HG03139 (cell line): ENCODE results near the gene NCF2.
"Not testable (repeated sequence)": the region's sequence is repeated elsewhere in the genome, so short reads cannot be mapped to it uniquely, and the experiment has no call there.

Experiments used
- ATAC-seq: cut with Tn5 transposase; IDR thresholded peaks from one replicate; pipeline ENCODE4 v1.9.1; 2021; ENCODE audit not compliant: unreplicated experiment

The NCF2 gene, protein sequence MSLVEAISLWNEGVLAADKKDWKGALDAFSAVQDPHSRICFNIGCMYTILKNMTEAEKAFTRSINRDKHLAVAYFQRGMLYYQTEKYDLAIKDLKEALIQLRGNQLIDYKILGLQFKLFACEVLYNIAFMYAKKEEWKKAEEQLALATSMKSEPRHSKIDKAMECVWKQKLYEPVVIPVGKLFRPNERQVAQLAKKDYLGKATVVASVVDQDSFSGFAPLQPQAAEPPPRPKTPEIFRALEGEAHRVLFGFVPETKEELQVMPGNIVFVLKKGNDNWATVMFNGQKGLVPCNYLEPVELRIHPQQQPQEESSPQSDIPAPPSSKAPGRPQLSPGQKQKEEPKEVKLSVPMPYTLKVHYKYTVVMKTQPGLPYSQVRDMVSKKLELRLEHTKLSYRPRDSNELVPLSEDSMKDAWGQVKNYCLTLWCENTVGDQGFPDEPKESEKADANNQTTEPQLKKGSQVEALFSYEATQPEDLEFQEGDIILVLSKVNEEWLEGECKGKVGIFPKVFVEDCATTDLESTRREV

DNA sequence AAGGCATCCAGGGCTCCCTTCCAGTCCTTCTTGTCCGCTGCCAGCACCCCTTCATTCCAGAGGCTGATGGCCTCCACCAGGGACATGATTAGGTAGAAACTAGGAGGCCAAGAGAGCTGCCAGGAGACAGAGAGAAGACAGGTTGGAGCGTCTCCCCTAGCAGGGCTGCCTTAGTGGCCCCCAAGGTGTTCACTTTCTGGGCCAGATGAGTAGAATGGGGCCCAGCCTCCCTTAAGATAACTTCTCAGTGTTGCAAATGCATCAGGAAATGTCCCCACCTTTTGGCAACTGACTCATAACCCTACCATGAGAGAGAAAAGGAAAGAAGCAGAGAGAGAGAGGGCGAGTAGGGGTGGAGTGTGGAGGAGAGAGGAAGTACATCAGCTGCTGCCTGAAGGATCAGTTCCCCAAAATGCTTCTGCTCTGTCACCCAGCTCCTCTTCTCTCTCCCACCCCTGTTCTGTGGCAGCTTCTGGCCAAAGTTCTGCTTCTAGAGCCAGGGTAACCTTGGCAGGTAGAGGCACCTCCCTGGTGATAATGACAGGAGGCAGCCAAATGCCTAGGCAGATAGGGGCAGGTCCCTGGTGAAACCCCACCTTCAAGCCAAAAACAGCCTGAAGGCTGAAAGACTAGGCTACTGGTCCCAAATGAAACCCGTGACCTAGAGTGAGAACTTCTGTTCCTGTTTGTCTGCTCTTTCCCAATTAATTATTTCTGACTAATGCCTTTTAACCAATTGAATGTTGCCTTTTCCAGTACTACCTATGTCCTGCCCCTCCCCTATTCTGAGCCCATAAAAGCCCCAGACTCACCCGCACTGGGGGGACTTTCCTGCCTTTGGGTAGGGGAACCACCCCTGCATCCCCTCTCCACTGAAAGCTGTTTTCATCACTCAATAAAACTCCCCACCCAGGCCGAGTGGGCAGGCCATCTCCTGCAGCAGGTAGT, at the start of gene NCF2:
Gene NCF2, minus strand, starts transcription at position 216 of the 948 bp plus-strand sequence. Its CDS starts 130 bp downstream, at position 86.
- peak; percentile 85 for ATAC-seq

DNA sequence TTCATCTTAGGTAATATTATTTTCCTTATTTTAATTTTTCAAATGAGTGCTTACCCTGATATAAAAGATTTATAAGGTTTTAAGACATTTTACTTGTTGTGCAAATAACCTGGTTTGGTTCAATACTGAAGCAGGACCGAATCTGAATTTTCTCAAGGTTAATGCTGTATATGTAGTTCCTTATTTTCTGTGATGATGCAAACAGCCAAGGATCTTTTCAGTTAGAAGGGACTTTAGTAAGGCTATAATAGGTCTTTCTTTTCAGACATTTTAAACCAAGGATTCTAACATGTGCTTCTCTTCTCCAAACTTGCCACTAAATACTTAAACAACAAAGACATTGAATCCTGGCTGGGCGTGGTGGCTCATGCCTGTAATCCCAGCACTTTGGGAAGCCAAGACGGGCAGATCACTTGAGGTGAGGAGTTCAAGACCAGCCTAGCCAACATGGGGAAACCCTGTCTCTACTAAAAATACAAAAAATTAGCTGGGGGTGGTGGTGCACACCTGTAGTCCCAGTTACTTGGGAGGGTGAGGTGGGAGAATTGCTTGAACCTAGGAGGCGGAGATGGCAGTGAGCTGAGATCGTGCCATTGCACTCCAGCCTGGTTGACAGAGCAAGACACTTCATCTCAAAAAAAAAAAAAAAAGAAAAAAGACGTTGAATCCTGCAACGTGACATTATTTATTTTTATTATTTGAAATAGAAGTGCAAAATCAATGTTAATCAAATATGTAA, 48.6 kb upstream of the NCF2 start:
- no peak for ATAC-seq

DNA sequence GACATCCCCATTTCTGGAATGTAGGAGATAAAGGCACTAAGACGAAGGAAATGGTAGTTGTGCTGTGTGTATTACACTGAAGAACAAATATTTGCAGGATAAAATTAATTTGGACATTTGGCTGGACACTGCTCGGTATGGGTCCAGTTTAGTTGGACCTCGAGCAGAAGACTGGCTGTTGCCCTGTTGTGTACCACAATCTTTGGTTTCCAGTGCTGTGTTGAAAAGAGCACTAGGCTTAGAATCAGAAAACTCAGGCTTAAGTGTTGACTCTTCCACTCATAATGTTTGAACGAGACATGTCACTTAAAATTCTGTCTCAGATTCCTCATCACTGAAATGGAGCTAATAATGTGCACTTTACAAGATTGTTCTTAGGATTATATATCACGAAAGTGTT, 46.5 kb upstream of the NCF2 start:
- ATAC-seq: no peak

DNA sequence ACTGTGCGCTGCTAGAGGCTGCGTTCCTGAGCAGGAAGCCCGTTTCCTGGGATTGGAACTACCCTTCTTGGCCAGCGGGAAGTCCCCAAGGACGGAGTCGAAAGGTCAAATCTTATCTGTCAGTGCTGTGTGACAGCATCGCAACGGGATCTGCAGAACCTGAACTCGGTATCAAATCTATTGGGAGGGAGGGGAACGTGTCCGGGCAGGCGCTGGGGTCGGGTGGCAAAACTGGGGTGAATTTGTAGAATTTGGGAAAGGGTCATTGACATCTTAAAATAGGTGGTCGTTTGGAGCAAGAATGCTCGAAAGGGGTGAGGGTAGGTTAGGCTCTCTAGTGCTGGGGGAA, 46.0 kb upstream of the NCF2 start:
- no peak for ATAC-seq

DNA sequence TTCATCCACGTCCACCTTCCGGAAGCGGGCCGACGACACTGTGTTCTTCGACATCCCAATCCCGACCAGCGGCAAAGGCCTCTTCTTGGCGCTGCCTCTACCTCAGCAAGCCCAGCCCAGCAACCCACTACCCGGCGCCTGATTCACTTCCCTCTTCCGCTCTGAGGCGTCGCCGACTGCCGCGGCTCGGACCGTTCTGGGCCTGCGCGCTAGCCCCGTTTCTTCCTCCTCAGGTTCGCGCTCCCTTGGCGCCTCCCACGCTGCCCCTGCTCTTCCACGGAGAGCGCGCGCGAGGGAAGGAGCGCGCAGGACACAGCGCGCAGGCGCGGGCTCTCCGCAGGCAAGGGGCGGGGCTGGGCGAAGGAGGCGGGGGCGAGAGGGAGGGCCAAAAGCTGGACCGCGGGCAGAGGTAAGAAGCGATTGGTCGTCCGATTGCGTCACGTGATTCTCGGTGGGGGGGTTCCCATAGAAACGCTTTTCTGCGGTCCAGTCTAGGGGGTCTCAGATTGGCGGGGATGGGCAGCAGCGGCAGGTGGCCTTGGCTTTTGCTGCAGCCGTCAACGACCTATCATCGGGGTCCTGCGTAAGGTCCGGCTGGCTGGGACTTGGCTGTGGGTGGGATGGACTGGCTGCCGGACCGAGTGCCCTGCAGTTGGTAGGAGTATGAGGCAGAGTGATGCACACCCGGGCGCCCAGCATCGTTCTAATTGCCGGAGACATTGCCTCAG, 45.5 kb upstream of the NCF2 start, which contains the start of gene ARPC5:
Gene ARPC5, minus strand, starts transcription at position 178 of the 728 bp plus-strand sequence. Its CDS starts 124 bp downstream, at position 54.
- ATAC-seq: peak; percentile 83

DNA sequence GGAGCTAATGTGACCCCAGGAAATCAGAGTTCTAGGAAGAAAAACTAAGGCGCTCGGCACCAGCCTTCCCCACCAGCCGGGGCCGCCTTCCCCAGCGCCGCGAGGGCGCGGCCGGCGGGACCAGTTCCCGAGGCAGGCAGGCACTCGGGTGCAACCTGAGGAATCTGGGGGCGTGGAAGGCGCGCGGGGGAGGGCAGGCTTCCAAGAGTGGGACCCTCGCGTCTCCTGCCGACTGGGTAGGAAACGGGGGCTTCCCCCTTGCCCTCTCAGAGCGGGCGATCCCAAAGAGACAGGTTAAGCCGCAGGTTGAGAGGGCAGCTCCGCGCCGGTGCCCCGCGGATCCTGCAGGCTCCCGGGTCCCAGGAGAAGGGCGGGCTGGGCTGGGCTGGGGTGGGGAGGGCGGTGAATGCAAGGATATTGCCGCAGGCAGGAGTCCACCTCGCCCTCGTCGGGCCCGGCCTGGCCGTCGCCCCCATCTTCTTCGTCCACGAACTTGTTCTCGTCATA, 44.9 kb upstream of the NCF2 start:
- ATAC-seq: peak; percentile 1

DNA sequence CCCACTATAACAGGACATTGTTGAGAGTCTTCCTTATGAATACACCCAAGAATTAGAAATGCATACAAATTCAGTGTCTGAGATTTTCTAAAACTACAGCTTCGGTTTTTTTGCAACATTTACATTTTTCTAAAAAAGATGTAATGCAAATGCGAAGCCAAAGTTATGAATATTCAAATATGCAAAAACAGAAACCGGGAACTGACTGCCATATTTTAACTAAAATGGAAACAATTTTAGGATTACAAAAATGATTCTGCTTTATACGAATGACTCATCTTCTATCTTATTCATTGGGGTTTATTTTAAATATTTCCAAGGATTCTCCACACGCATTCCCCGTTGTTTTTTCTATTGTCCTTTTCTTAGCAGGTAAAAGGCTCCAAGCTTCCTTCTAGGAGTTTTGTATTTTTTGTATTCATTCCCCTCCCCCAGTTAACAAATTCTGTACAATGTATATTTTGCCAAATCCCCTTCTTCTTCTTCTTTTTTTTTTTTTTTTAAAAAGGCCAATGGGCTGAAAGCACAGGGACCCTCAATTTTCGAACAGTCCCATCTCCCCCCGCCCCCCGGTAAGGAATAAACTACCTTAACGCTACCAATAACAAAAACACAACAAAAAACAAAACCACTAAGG, 44.3 kb upstream of the NCF2 start:
- no peak for ATAC-seq

DNA sequence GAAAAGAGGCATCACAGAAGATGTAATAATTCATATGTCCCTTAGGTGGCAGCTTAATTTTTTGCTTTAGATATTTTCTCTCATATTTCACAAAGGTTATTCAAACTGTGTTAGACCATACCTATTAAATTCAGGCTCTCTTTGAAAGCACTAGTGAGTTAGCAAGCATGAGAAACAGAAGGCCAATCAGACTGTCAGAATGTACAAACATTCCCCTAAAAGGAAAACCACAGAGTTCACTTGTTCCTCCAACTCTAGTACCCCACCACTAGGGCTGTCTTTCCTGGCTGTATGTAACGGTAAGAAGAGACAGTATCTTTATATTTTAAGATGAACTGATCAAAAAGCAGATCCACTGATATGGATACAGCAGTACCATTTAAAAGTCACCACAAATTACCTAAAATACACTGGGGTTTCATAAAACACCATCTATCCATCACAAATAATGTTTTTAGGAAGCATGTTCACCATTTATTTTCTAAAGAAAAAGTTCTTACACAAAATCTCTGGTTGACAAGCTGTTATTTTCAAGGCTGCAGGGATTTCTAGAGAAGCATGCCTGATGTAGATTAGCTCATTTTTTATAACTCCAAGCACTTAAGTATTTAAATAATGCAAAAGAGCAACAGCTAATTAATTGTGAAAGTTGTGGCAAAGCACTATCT, 43.6 kb upstream of the NCF2 start:
- peak; percentile 43 for ATAC-seq

DNA sequence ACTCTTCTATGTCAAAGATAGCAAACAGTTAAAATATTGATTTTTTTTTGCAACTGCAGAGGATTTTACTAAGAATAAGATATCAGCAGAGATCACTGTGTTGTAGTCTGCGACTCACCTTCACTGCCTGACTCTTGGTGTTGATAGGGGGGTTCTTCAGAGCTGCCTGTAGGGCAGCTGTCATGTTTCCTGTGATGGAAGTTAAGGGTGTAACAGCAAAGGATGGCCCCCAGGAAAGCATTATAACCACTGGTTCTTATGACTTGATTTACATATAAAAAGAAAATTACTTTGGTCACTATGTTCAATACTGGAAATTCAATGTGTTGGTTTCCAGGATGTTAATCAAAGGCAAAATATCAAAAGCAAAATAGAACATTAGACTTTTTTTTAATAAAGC, 42.7 kb upstream of the NCF2 start:
- ATAC-seq: no peak

DNA sequence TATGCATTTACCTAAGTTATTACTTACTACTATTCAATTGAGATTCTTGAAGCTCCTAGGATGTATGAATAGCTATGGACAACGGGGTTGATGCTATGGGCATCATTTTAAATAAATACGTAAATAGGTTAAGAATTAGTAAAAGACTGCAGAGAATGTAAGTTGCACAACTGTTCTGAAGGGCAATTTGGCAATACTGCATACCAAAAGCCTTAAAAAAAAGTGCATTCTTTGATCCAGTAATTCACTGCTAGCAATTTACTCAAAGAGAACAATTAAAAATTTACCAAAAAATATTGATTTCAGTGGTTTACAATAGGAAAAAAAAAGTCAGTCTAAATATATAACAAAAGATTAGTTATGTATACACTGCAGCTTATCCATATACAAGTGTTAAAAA, 41.9 kb upstream of the NCF2 start:
- ATAC-seq: no peak

DNA sequence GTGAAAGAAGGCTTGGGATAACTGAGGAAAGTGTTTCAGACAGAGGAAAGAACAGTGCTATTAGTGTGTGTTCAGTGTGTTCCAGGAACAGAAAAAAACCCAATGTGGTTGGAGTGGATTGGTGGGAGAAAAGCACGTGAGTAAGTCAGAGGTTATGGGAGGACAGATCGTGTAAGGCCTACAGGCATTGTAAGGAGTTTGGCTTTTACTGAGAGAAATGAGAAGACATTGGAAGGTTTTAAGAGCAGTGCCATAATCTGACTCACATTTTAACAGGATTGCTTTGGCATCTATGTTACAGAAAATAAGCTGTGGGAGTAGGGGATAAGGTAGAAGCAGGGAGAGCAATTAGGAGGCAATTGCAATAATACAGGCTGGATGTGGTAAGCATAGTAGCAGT, 40.5 kb upstream of the NCF2 start:
- no peak for ATAC-seq

DNA sequence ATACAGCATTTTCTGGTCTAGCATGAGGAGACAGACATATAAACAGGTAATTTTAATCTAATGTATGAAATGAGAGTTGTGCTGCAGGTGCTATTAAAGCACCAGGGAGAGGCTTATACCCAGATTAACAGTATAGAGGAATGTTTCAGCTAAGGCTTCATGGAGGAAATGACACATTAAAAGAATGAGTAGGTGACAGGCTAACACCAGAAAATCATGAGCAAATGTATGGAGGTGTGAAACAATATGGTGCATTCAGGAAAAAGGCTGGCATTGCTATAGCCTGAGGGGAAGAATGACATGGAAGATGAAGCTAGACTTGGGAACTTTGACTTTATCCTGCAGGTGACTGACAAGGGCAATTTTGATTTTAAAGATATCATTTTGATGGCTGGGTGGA, 38.3 kb upstream of the NCF2 start:
- no peak for ATAC-seq

DNA sequence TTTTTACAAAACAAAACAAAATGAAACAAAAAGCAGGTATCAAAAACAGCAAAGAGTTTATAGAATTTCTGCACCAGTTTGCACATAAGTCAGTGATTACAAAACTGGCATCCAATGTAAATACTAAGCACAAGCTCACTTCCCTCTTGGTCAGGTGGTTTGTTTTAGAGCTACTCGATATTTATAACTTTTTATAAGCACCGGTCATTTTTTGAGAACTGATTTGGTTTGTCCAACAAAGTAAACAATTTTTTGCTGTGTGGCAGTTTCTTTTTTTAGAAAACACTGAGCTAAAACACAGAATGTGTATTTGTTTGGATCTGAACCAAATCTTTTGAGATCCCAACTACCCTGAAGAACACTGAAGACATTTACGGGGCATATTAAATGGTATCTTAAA, 36.0 kb upstream of the NCF2 start:
- not testable (repeated sequence) for ATAC-seq

DNA sequence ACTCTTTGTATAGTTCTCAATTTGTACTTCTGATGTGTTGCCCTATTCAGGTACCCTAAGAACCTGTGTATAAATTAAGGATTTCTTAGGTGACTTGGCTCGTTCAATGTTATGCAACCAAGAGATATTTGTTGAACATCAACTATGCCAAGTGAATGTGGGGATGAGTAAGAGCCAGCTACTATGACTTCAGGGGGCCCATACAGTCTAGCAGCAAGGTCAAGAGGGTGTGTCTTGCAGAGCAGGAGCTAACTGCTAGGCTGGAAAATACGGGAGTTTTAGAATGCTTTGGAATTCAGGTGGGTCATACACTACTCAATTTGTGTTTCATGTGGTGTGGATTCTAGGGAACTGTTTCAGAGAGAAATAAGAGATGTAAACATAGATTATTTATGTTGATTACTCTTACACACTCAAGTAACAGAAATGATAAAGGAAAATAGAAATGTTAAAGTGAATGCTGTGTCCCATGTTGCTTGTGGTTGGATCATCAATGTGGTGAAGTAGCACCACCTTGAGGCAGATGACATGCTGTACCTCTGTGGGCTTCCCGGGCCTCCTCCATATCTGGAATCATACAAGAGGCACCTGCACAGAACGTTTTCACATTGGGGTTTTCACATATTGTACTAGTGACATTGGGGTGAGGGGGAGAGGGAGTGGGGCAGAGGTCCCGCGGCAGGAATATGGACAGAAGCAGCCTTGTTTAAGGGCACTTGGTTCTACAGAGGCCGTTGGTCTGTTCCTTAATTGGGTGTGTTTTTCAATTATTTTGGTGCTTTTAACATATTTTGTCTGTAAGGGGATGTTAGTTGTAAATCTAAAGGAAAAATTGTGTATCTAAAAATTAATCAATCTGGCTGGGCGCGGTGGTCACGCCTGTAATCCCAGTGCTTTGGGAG, 32.9 kb upstream of the NCF2 start:
- no peak for ATAC-seq

DNA sequence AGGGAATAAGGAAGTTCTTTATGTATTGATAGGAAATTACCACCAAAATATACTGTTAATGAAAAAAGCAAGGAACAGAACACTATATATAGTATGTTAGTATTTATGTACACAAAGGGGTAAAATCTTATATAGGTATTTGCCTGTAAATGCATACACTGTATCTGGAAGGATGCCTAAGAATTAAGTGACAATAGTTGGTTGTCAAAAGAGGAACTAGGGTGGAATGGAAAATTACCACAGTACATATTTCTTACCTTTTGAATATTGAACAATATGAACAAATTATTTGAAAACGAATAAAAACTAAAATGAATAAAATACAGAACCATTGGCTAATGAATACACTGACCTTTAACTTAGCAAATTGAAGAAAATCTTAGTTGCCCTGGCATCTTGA, 31.8 kb upstream of the NCF2 start:
- ATAC-seq: no peak

DNA sequence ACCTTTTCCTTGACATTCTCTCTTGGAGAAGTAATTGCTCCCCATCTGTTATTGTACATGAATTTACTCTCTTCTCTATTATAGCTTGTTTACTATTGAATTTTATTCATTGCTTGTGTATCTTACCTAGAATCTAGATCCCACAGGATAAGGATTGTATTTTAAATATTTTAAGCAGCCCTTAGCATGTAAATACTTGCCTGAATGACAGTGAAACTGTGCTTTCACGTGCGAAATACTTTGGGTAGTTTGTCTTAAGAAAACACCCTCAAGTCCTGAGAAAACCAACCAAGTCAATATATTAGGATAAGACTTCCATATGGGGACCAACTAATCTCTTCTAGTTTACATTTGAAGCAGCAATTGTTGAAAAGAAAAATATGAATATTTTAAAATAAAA, 30.1 kb upstream of the NCF2 start:
- no peak for ATAC-seq

DNA sequence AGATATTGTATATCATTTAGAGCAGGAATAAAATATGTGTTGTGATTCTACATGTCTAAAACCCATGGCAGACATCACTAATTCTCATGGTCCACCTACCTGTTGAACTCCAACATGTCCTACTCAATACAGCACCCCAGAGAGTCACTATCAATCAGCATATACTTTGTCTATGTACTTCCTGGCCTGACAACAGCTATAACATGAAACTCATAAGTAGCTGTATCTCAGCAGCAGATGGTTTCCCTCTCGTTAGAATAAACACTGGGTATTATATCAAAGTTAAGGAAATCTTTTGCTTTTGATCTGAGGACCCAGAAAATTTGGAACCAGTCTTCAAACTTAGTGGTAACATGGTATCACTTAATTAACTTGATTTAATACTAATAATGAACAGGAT, 29.5 kb upstream of the NCF2 start:
- ATAC-seq: no peak

DNA sequence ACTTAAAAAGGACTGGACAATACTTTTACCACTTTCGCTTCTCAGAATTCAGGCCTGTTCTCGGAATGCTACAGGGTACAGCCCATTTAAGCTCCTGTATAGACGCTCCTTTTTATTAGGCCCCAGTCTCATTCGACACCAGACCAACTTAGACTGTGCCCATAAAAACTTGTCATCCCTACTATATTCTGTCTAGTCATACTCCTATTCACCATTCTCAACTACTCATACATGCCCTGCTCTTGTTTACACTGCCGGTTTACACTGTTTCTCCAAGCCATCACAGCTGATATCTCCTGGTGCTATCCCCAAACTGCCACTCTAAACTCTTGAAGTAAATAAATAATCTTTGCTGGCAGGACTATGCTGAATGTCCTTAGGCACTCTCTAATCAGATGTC, 27.9 kb upstream of the NCF2 start:
- not testable (repeated sequence) for ATAC-seq
